Caco-2 (cell line): Measurements from ENCODE around the gene GNPAT. TPM values are rescaled to one million over a fixed set of nuclear protein-coding genes. Genes with fewer than 3 reads are reported as not detected.

Experiments
- BruUV-seq: library from RNA; stranded (reverse); fragments of 400-500 nt; replicated peaks from 2 replicates; lab custom pipeline; 2021; lab: Mats Ljungman, UMichigan
- CTCF ChIA-PET: fragments of 300-600 bp; sonication (Branson Sonifier 250); formaldehyde crosslinking; loops from one replicate; lab custom pipeline; 2022; ENCODE audit warnings: antibody characterized with exemption; lab: Charles Lee
- POLR2A ChIA-PET: fragments of 300-600 bp; sonication (Branson Sonifier 250); formaldehyde crosslinking; loops from one replicate; lab custom pipeline; 2022; ENCODE audit warnings: antibody characterized with exemption; lab: Charles Lee
- DNase-seq, 2 experiments: peaks; one replicate each; pipeline versions ENCODE4 v3.0.0 to v3.0.0-alpha.2; 2020 to 2022
- H3K27me3 ChIP-seq: replicated peaks from 2 replicates; pipeline ENCODE4 v1.6.0; 2011; ENCODE audit warnings: low read length; ENCODE audit not compliant: control insufficient read depth, insufficient read depth
- H3K36me3 ChIP-seq: 2 replicates; pipeline ENCODE4 v1.5.1; 2011; ENCODE audit warnings: low read length; ENCODE audit not compliant: control insufficient read depth, insufficient read depth
- H3K4me1 ChIP-seq: fragments of 250-450 bp; sonication (Bioruptor Pico); 2 replicates; pipeline ENCODE4 v1.5.1; 2020; ENCODE audit warnings: mild to moderate bottlenecking
- H3K4me3 ChIP-seq: 2 replicates; pipeline ENCODE4 v1.5.1; 2011; ENCODE audit warnings: low read depth, mild to moderate bottlenecking, control low read depth, low read length
- H3K9me3 ChIP-seq: fragments of 250-450 bp; sonication (Bioruptor Pico); 2 replicates; pipeline ENCODE4 v1.5.1; 2020; ENCODE audit warnings: mild to moderate bottlenecking, moderate library complexity
- H3K27ac Mint-ChIP-seq: one replicate; pipeline ENCODE4 v1.8.0; 2022; ENCODE audit warnings: mixed read lengths; ENCODE audit not compliant: unreplicated experiment
- H3K27me3 Mint-ChIP-seq: one replicate; pipeline ENCODE4 v1.8.0; 2022; ENCODE audit warnings: mixed read lengths; ENCODE audit not compliant: insufficient read depth, unreplicated experiment
- H3K36me3 Mint-ChIP-seq: one replicate; pipeline ENCODE4 v1.8.0; 2022; ENCODE audit warnings: mild to moderate bottlenecking, mixed read lengths; ENCODE audit not compliant: insufficient read depth, unreplicated experiment
- H3K4me1 Mint-ChIP-seq: one replicate; pipeline ENCODE4 v1.8.0; 2022; ENCODE audit warnings: low read depth, mixed read lengths; ENCODE audit not compliant: unreplicated experiment
- H3K4me3 Mint-ChIP-seq: one replicate; pipeline ENCODE4 v1.8.0; 2022; ENCODE audit warnings: mild to moderate bottlenecking, moderate library complexity, mixed read lengths; ENCODE audit not compliant: unreplicated experiment
- H3K9me3 Mint-ChIP-seq: one replicate; pipeline ENCODE4 v1.8.0; 2022; ENCODE audit warnings: mixed read lengths; ENCODE audit not compliant: unreplicated experiment
- CTCF ChIP-seq, 2 experiments: fragments of 200-600 bp in 1 of 2; IDR thresholded peaks; 1 replicate in 1 of 2; 2 replicates in 1 of 2; pipeline versions ENCODE4 v1.5.1 to v1.8.0; 2011 to 2022; ENCODE audit warnings: antibody characterized with exemption in 1 of 2, control low read depth in 1 of 2, inconsistent platforms in 1 of 2, low read depth in 1 of 2, low read length in 1 of 2, mild to moderate bottlenecking in 1 of 2, moderate library complexity in 1 of 2; ENCODE audit not compliant: insufficient read depth in 1 of 2, severe bottlenecking in 1 of 2, unreplicated experiment in 1 of 2
- intact Hi-C: fragments of 100-400 bp; cut with micrococcal nuclease; formaldehyde crosslinking; loops from one replicate; pipeline ENCODE4 v1.10.0; 2022; ENCODE audit not compliant: unreplicated experiment
- total RNA-seq: library from RNA; stranded (reverse); gene quantifications from 2 replicates; pipeline ENCODE4 v1.2.3, GENCODE V29; 2022

The GNPAT gene
- total RNA-seq, 1 experiment from 2014 or later: 64.4 TPM

GRCh38 chr1:231196307-231196706, 44.7 kb upstream of the GNPAT start:
- Histone ChIP-seq H3K4me3 (no peak overlapping the region), H3K9me3 (no peaks in the 10 kb centered on the region), H3K4me1 (peaks cover 27% of the 10 kb centered on the region), H3K36me3 (no peaks in the 10 kb centered on the region), H3K27me3 (no peaks in the 10 kb centered on the region)
- Mint-ChIP-seq H3K36me3 (peaks cover 4% of the 10 kb centered on the region), H3K4me3 (no peak overlapping the region), H3K4me1 (peaks cover 25% of the 10 kb centered on the region), H3K27ac (no peak overlapping the region), H3K9me3 (peaks cover 10% of the 10 kb centered on the region), H3K27me3 (no peaks in the 10 kb centered on the region)
- no peak for TF ChIP-seq CTCF (IDR thresholded peaks at IDR 0.05; ENCODE audit: insufficient read depth in 1 of 2, low read depth in 1 of 2, low read length in 1 of 2, severe bottlenecking in 1 of 2, unreplicated experiment in 1 of 2)
- POLR2A ChIA-PET: no interaction called here
- intact Hi-C loops: no loop called here
- no peak for DNase-seq
- no TSS peak for BruUV-seq
- CTCF ChIA-PET: no interaction called here

- Mint-ChIP-seq H3K27me3 (no peaks in the 10 kb centered on the region), H3K4me3 (no peak overlapping the region)
These were observed 44.3 kb upstream of the GNPAT start for GRCh38 chr1:231196728-231197127.

GRCh38 chr1:231199868-231200267, 41.1 kb upstream of the GNPAT start:
- POLR2A ChIA-PET: no interaction called here
- no peak overlapping the region for H3K27ac Mint-ChIP-seq
- TF ChIP-seq CTCF (IDR thresholded peaks at IDR 0.05; ENCODE audit: insufficient read depth in 1 of 2, low read depth in 1 of 2, low read length in 1 of 2, severe bottlenecking in 1 of 2, unreplicated experiment in 1 of 2): no peak
- no TSS peak for BruUV-seq
- H3K9me3 ChIP-seq: no peaks in the 10 kb centered on the region
- CTCF ChIA-PET: no interaction called here
- no peak overlapping the region for H3K4me3 ChIP-seq
- intact Hi-C loops: no loop called here
- no peak overlapping the region for H3K4me3 Mint-ChIP-seq
- DNase-seq: no peak
- no peaks in the 10 kb centered on the region for H3K36me3 ChIP-seq
- no peaks in the 10 kb centered on the region for H3K27me3 ChIP-seq
- H3K4me1 ChIP-seq: peaks cover 25% of the 10 kb centered on the region
- no peaks in the 10 kb centered on the region for H3K36me3 Mint-ChIP-seq
- H3K9me3 Mint-ChIP-seq: no peaks in the 10 kb centered on the region
- peaks cover 33% of the 10 kb centered on the region for H3K4me1 Mint-ChIP-seq
- no peaks in the 10 kb centered on the region for H3K27me3 Mint-ChIP-seq

More at GRCh38 chr1:231196728-231197127, 44.3 kb upstream of the GNPAT start:
- H3K9me3 ChIP-seq: no peaks in the 10 kb centered on the region
- DNase-seq: no peak
- Mint-ChIP-seq H3K27ac (no peak overlapping the region), H3K36me3 (peaks cover 4% of the 10 kb centered on the region), H3K4me1 (peaks cover 29% of the 10 kb centered on the region), H3K9me3 (peaks cover 10% of the 10 kb centered on the region)
- intact Hi-C loops: no loop called here
- TF ChIP-seq CTCF (IDR thresholded peaks at IDR 0.05; ENCODE audit: insufficient read depth in 1 of 2, low read depth in 1 of 2, low read length in 1 of 2, severe bottlenecking in 1 of 2, unreplicated experiment in 1 of 2): no peak
- H3K36me3 ChIP-seq: no peaks in the 10 kb centered on the region
- H3K27me3 ChIP-seq: no peaks in the 10 kb centered on the region
- ChIA-PET POLR2A (no interaction called here), CTCF (no interaction called here)
- peaks cover 27% of the 10 kb centered on the region for H3K4me1 ChIP-seq
- no TSS peak for BruUV-seq
- H3K4me3 ChIP-seq: no peak overlapping the region
